Mesendoderm (in vitro differentiated cells): ENCODE data around the gene GANC.
"Not testable (repeated sequence)": the region's sequence is repeated elsewhere in the genome, so short reads cannot be mapped to it uniquely, and the experiment has no call there.

ENCODE experiments used
- DNase-seq: peaks from one replicate; pipeline ENCODE4 v3.0.0; 2013
- H2AK5ac ChIP-seq: 2 replicates; pipeline ENCODE4 v1.6.1; 2013; ENCODE audit warnings: low read length, inconsistent platforms
- H2BK120ac ChIP-seq: 2 replicates; pipeline ENCODE4 v1.6.1; 2013; ENCODE audit warnings: low read depth, mild to moderate bottlenecking, low read length, moderate library complexity, mixed read lengths
- H2BK15ac ChIP-seq: replicated peaks from 2 replicates; pipeline ENCODE4 v1.6.1; 2013; ENCODE audit warnings: low read depth, mild to moderate bottlenecking, moderate library complexity
- H2BK5ac ChIP-seq: 2 replicates; pipeline ENCODE4 v1.6.1; 2013; ENCODE audit warnings: low read length, inconsistent platforms
- H3K18ac ChIP-seq: 2 replicates; pipeline ENCODE4 v1.6.1; 2013; ENCODE audit warnings: mild to moderate bottlenecking, low read length, mixed read lengths
- H3K23ac ChIP-seq: one replicate; pipeline ENCODE4 v1.6.1; 2013; ENCODE audit warnings: low read length
- H3K27ac ChIP-seq: 2 replicates; pipeline ENCODE4 v1.5.1; 2013; ENCODE audit warnings: low read depth, mild to moderate bottlenecking, inconsistent platforms, low read length, moderate library complexity
- H3K27me3 ChIP-seq: 2 replicates; pipeline ENCODE4 v1.6.1; 2013; ENCODE audit warnings: low read length, control low read depth, mild to moderate bottlenecking, inconsistent platforms; ENCODE audit not compliant: insufficient read depth, poor library complexity
- H3K36me3 ChIP-seq: 2 replicates; pipeline ENCODE4 v1.6.1; 2013; ENCODE audit warnings: low read length, inconsistent platforms; ENCODE audit not compliant: control insufficient read depth, insufficient read depth
- H3K4ac ChIP-seq: one replicate; pipeline ENCODE4 v1.6.1; 2013; ENCODE audit warnings: low read depth, mild to moderate bottlenecking, low read length, moderate library complexity
- H3K4me1 ChIP-seq: 2 replicates; pipeline ENCODE4 v1.6.1; 2013; ENCODE audit warnings: low read depth, low read length, inconsistent platforms; ENCODE audit not compliant: control insufficient read depth
- H3K4me2 ChIP-seq: 2 replicates; pipeline ENCODE4 v1.6.1; 2013; ENCODE audit warnings: low read length
- H3K4me3 ChIP-seq: 2 replicates; pipeline ENCODE4 v1.5.1; 2013; ENCODE audit warnings: mild to moderate bottlenecking, low read length
- H3K56ac ChIP-seq: one replicate; pipeline ENCODE4 v1.6.1; 2013; ENCODE audit warnings: low read length
- H3K79me1 ChIP-seq: 2 replicates; pipeline ENCODE4 v1.6.1; 2013; ENCODE audit warnings: low read length, inconsistent platforms
- H3K79me2 ChIP-seq: 2 replicates; pipeline ENCODE4 v1.6.1; 2013; ENCODE audit warnings: mild to moderate bottlenecking, low read length; ENCODE audit not compliant: control insufficient read depth, insufficient read depth
- H3K9ac ChIP-seq: 2 replicates; pipeline ENCODE4 v1.6.1; 2013; ENCODE audit warnings: low read length, inconsistent platforms
- H4K5ac ChIP-seq: one replicate; pipeline ENCODE4 v1.6.1; 2013; ENCODE audit warnings: low read length
- H4K8ac ChIP-seq: one replicate; pipeline ENCODE4 v1.6.1; 2013; ENCODE audit warnings: low read depth, mild to moderate bottlenecking, control low read depth, low read length, moderate library complexity
- WGBS: extraction: QIAGEN DNeasy Blood & Tissue Kit; methylation state at CpG from one replicate; pipeline ENCODE4 v1.1.7; 2013; ENCODE audit warnings: low lambda C conversion rate, missing lambda C conversion rate; ENCODE audit not compliant: insufficient coverage; ENCODE audit errors: extremely low coverage; 5-methylcytosine and 5-hydroxymethylcytosine counted together

GANC gene

GRCh38 chr15:42313463-42313862 lies 40.5 kb downstream of the GANC start:
- H3K27ac ChIP-seq: no peak overlapping the region
- no CpG with 5 or more reads among the region's 3 CpGs for WGBS
- H3K4ac ChIP-seq: no peak overlapping the region
- H3K79me1 ChIP-seq: no peaks in the 10 kb centered on the region
- no peak overlapping the region for H4K8ac ChIP-seq
- no peaks in the 10 kb centered on the region for H3K27me3 ChIP-seq
- H3K18ac ChIP-seq: no peak overlapping the region
- H3K56ac ChIP-seq: no peak overlapping the region
- H2AK5ac ChIP-seq: no peak overlapping the region
- no peak overlapping the region for H2BK120ac ChIP-seq
- H3K4me3 ChIP-seq: no peak overlapping the region
- H3K9ac ChIP-seq: no peak overlapping the region
- no peaks in the 10 kb centered on the region for H3K79me2 ChIP-seq
- H3K4me1 ChIP-seq: no peaks in the 10 kb centered on the region
- no peak overlapping the region for H4K5ac ChIP-seq
- no peak overlapping the region for H2BK5ac ChIP-seq
- no peak overlapping the region for H2BK15ac ChIP-seq
- no peak overlapping the region for H3K4me2 ChIP-seq
- H3K23ac ChIP-seq: no peak overlapping the region
- peak; percentile 30 for DNase-seq
- no peaks in the 10 kb centered on the region for H3K36me3 ChIP-seq

DNA sequence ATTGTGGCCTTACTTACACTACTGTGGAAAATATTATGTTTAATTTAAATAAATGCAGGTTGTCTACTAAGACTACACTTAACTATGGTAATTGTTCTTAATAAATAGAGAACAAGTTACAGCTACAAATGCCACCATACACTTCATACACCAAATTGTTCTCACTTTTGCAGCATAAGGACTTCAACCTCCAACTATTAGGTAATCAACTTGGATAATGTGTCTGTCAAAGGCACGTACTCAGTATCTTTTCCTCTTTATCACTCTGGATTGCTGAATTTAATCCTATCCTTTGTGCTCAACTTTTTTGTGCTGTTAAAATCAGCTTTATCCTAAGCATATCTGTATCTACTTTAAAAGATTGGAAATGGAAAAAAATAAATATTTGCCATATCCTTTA lies 41.8 kb downstream of the GANC start:
- Histone ChIP-seq H3K79me2 (no peaks in the 10 kb centered on the region), H4K8ac (no peak overlapping the region), H3K23ac (no peak overlapping the region)

DNA sequence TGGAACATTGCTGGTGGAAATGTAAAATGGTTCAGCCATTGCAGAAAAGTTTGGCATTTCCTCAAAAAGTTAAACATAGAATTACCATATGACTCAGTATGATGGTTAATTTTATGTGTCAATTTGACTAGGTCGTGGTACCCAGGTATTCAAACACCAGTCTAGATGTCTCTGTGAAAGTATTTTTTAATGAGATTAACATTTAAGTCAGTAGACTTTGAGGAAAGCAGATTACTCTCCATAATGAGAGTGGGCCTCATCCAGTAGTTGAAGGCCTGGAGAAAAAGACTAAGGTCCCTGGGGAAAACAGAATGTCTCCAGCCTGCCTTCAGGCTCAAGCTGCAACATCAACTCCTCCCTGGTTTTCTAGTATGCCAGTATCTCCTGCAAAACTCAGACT lies 42.5 kb downstream of the GANC start:
- Histone ChIP-seq H3K36me3 (no peaks in the 10 kb centered on the region), H3K4ac (no peak overlapping the region), H3K9ac (no peak overlapping the region), H3K27ac (no peak overlapping the region), H3K4me2 (no peak overlapping the region), H2BK15ac (no peak overlapping the region), H4K5ac (no peak overlapping the region), H2AK5ac (no peak overlapping the region), H3K56ac (no peak overlapping the region), H3K4me1 (no peaks in the 10 kb centered on the region), H3K79me2 (no peaks in the 10 kb centered on the region), H3K27me3 (no peaks in the 10 kb centered on the region), H4K8ac (no peak overlapping the region), H2BK5ac (no peak overlapping the region), H2BK120ac (no peak overlapping the region), H3K18ac (no peak overlapping the region), H3K4me3 (no peak overlapping the region), H3K79me1 (no peaks in the 10 kb centered on the region), H3K23ac (no peak overlapping the region)
- no CpG with 5 or more reads among the region's 1 CpG for WGBS
- no peak for DNase-seq

More for the DNA sequence above, 41.8 kb downstream of the GANC start:
- Histone ChIP-seq H3K79me1 (no peaks in the 10 kb centered on the region), H3K4me1 (no peaks in the 10 kb centered on the region), H3K9ac (no peak overlapping the region), H3K27ac (no peak overlapping the region), H3K27me3 (no peaks in the 10 kb centered on the region), H4K5ac (no peak overlapping the region), H2BK15ac (no peak overlapping the region), H3K4ac (no peak overlapping the region), H3K4me3 (no peak overlapping the region), H2AK5ac (no peak overlapping the region), H3K36me3 (no peaks in the 10 kb centered on the region), H3K56ac (no peak overlapping the region), H2BK5ac (no peak overlapping the region), H3K18ac (no peak overlapping the region), H2BK120ac (no peak overlapping the region), H3K4me2 (no peak overlapping the region)
- no peak for DNase-seq
- WGBS: no CpG with 5 or more reads among the region's 1 CpG

DNA sequence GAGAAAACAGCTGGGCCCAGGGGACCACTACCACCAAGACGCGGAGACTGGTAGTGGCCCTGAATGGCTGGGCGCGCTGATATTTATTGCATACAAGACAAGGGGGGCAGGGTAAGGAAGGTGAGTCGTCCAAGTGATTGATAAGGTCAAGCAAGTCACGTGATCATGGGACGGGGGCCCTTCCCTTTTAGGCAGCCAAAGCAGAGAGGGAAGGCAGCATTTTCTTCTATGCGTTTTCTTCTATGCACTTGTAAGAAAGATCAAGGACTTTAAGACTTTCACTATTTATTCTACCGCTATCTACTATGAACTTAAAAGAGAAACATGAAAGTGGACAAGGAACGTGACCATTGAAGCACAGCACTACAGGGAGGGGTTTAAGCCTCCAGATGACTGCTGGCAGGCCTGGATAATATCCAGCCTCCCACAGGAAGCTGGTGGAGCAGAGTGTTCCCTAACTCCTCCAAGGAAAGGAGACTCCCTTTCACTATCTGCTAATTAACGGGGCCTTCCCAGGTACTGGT lies 43.3 kb downstream of the GANC start:
- not testable (repeated sequence) for H4K5ac ChIP-seq, H3K79me2 ChIP-seq, H2BK15ac ChIP-seq, H3K79me1 ChIP-seq, H3K4me1 ChIP-seq, H3K4me2 ChIP-seq, H3K4me3 ChIP-seq, H2BK5ac ChIP-seq, H4K8ac ChIP-seq, H2BK120ac ChIP-seq, DNase-seq, H3K27me3 ChIP-seq, H3K18ac ChIP-seq, H3K9ac ChIP-seq, H3K27ac ChIP-seq, H3K36me3 ChIP-seq, H2AK5ac ChIP-seq, H3K23ac ChIP-seq, H3K4ac ChIP-seq, H3K56ac ChIP-seq
- no CpG with 5 or more reads among the region's 11 CpGs for WGBS

GRCh38 chr15:42319206-42319605 lies 46.2 kb downstream of the GANC start:
- Histone ChIP-seq H3K4me3 (no peak overlapping the region), H3K27me3 (no peaks in the 10 kb centered on the region), H3K4ac (no peak overlapping the region), H2BK5ac (no peak overlapping the region), H3K79me2 (no peaks in the 10 kb centered on the region), H3K79me1 (no peaks in the 10 kb centered on the region), H2AK5ac (no peak overlapping the region), H3K18ac (no peak overlapping the region), H3K23ac (no peak overlapping the region), H2BK120ac (no peak overlapping the region), H3K9ac (no peak overlapping the region), H3K36me3 (no peaks in the 10 kb centered on the region), H3K4me1 (no peaks in the 10 kb centered on the region), H3K56ac (no peak overlapping the region), H4K5ac (no peak overlapping the region), H2BK15ac (no peak overlapping the region), H3K27ac (no peak overlapping the region), H4K8ac (no peak overlapping the region), H3K4me2 (no peak overlapping the region)
- DNase-seq: no peak
- no CpG with 5 or more reads among the region's 2 CpGs for WGBS

GRCh38 chr15:42324308-42324707 lies 51.3 kb downstream of the GANC start:
- no peaks in the 10 kb centered on the region for H3K27me3 ChIP-seq
- no CpG with 5 or more reads among the region's 4 CpGs for WGBS
- no peak overlapping the region for H3K56ac ChIP-seq
- no peak overlapping the region for H3K4me3 ChIP-seq
- no peaks in the 10 kb centered on the region for H3K79me1 ChIP-seq
- no peak overlapping the region for H2BK5ac ChIP-seq
- H3K27ac ChIP-seq: no peak overlapping the region
- H3K4me1 ChIP-seq: no peaks in the 10 kb centered on the region
- no peak overlapping the region for H3K23ac ChIP-seq
- no peak overlapping the region for H3K18ac ChIP-seq
- no peak overlapping the region for H4K8ac ChIP-seq
- H3K79me2 ChIP-seq: no peaks in the 10 kb centered on the region
- no peak overlapping the region for H3K4me2 ChIP-seq
- H2AK5ac ChIP-seq: no peak overlapping the region
- no peak overlapping the region for H3K9ac ChIP-seq
- H3K4ac ChIP-seq: no peak overlapping the region
- no peak overlapping the region for H2BK15ac ChIP-seq
- H4K5ac ChIP-seq: no peak overlapping the region
- DNase-seq: no peak
- H3K36me3 ChIP-seq: no peaks in the 10 kb centered on the region
- H2BK120ac ChIP-seq: no peak overlapping the region
